ENCODE measurements around the gene SUGCT.

DNA sequence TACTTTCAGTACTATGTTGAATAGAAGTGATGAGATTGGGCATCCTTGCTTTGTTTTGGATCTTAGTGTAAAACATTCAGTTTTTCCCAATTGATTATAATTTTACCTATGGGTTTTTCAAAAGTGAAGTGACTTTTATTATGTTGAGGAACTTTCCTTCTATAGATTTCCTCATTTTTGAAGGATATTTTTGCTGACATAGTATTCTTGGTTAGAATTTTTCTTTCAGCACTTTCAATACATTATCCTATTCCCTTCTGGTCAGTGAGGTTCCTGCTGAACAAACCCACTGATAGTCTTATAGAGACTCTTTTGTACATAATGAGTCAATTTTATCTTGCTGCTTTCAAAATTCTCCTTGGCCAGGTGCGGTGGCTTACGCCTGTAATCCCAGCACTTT is 297.2 kb downstream of the SUGCT start:
- TF ChIP-seq, protein P1, sequence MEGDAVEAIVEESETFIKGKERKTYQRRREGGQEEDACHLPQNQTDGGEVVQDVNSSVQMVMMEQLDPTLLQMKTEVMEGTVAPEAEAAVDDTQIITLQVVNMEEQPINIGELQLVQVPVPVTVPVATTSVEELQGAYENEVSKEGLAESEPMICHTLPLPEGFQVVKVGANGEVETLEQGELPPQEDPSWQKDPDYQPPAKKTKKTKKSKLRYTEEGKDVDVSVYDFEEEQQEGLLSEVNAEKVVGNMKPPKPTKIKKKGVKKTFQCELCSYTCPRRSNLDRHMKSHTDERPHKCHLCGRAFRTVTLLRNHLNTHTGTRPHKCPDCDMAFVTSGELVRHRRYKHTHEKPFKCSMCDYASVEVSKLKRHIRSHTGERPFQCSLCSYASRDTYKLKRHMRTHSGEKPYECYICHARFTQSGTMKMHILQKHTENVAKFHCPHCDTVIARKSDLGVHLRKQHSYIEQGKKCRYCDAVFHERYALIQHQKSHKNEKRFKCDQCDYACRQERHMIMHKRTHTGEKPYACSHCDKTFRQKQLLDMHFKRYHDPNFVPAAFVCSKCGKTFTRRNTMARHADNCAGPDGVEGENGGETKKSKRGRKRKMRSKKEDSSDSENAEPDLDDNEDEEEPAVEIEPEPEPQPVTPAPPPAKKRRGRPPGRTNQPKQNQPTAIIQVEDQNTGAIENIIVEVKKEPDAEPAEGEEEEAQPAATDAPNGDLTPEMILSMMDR (tag by site-specific recombination; IDR thresholded peaks at IDR 0.05): no peak
- TF ChIP-seq ZNF48 (tag by site-specific recombination; IDR thresholded peaks at IDR 0.05): no peak
- no peak for TF ChIP-seq ZNF830 (tag by site-specific recombination; IDR thresholded peaks at IDR 0.05; ENCODE audit: low read depth)
- no peak for TF ChIP-seq ZNF292 (tag by site-specific recombination; IDR thresholded peaks at IDR 0.05; ENCODE audit: borderline replicate concordance, low read depth)
- TF ChIP-seq ZNF626 (tag by site-specific recombination; IDR thresholded peaks at IDR 0.05): no peak
- no peak for TF ChIP-seq GLI4 (tag by site-specific recombination; IDR thresholded peaks at IDR 0.05)
- no peak for TF ChIP-seq YY1 (tag by site-specific recombination; IDR thresholded peaks at IDR 0.05)
- TF ChIP-seq ZNF423 (tag by site-specific recombination; IDR thresholded peaks at IDR 0.05): no peak
- TF ChIP-seq YY2 (tag by site-specific recombination; IDR thresholded peaks at IDR 0.05): no peak
- no peak for TF ChIP-seq ZNF121 (tag by site-specific recombination; IDR thresholded peaks at IDR 0.05)
- TF ChIP-seq, protein P2, sequence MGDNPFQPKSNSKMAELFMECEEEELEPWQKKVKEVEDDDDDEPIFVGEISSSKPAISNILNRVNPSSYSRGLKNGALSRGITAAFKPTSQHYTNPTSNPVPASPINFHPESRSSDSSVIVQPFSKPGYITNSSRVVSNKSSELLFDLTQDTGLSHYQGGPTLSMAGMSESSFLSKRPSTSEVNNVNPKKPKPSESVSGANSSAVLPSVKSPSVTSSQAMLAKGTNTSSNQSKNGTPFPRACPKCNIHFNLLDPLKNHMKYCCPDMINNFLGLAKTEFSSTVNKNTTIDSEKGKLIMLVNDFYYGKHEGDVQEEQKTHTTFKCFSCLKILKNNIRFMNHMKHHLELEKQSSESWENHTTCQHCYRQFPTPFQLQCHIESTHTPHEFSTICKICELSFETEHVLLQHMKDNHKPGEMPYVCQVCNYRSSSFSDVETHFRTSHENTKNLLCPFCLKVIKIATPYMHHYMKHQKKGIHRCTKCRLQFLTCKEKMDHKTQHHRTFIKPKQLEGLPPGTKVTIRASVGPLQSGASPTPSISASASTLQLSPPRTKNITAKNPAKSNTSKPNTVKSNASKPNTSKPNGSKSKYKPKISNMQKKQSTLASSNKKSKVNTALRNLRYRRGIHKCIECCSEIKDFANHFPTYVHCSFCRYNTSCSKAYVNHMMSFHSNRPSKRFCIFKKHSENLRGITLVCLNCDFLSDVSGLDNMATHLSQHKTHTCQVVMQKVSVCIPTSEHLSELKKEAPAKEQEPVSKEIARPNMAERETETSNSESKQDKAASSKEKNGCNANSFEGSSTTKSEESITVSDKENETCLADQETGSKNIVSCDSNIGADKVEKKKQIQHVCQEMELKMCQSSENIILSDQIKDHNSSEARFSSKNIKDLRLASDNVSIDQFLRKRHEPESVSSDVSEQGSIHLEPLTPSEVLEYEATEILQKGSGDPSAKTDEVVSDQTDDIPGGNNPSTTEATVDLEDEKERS (tag by site-specific recombination; IDR thresholded peaks at IDR 0.05): no peak
- no peak for TF ChIP-seq ZNF76 (tag by site-specific recombination; IDR thresholded peaks at IDR 0.05; ENCODE audit: borderline replicate concordance, low read depth)
- no peak for TF ChIP-seq ZNF664 (tag by site-specific recombination; IDR thresholded peaks at IDR 0.05)
- TF ChIP-seq ZNF621 (tag by site-specific recombination; IDR thresholded peaks at IDR 0.05): no peak

Data from HEK293 (cell line).